HPDE6-E6E7 (cell line): ENCODE measurements around the gene CCDC138.

Experiments used
- DNase-seq: peaks from one replicate; pipeline ENCODE4 v3.0.0; 2011; ENCODE audit warnings: missing footprints; ENCODE audit errors: extremely low spot score

The CCDC138 gene

GRCh38 chr2:108919571-108920373 is 133.2 kb downstream of the CCDC138 start:
- no peak for DNase-seq

GRCh38 chr2:108920686-108921085 is 134.1 kb downstream of the CCDC138 start:
- DNase-seq: no peak

GRCh38 chr2:108921096-108922030 is 134.8 kb downstream of the CCDC138 start:
- DNase-seq: no peak

GRCh38 chr2:108922141-108922915 is 135.8 kb downstream of the CCDC138 start:
- DNase-seq: peak; percentile 88

- DNase-seq: peak; percentile 92
Observed at GRCh38 chr2:108923019-108923700, 136.6 kb downstream of the CCDC138 start.

- DNase-seq: no peak
Observed at GRCh38 chr2:108923736-108924579, 137.4 kb downstream of the CCDC138 start.

GRCh38 chr2:108924580-108925251 is 138.1 kb downstream of the CCDC138 start:
- no peak for DNase-seq

- no peak for DNase-seq
Observed at GRCh38 chr2:108925286-108925685, 138.7 kb downstream of the CCDC138 start.

GRCh38 chr2:108925735-108926134 is 139.2 kb downstream of the CCDC138 start:
- no peak for DNase-seq
